HG02798 (cell line): ENCODE results near the gene TMEM14A.
"Not testable (repeated sequence)": the region's sequence is repeated elsewhere in the genome, so short reads cannot be mapped to it uniquely, and the experiment has no call there.

Experiments
- ATAC-seq: cut with Tn5 transposase; IDR thresholded peaks from one replicate; pipeline ENCODE4 v1.9.1; 2021; ENCODE audit warnings: mild to moderate bottlenecking; ENCODE audit not compliant: unreplicated experiment, poor library complexity

The TMEM14A gene

GRCh38 chr6:52691718-52692117 lies 20.8 kb downstream of the TMEM14A start:
- no peak for ATAC-seq

DNA sequence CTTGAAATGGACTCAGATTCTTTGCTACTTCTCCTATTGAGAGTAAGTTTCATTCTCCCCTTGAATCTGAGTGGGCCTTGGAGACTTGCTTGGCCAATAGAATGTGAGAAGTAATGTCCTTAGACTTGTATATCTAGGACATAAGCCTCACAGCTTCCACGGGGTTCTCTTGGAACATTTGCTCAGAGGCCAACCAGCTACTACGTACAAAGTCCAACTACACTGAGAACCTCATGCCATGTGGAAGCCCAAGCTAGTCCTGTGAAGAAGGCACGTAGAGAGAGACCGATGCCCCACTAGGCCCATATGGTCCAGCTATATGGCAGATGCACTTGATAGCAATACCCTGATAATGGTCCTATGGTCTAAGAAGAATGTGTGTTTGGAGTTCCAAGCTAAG lies 22.9 kb downstream of the TMEM14A start:
- no peak for ATAC-seq

DNA sequence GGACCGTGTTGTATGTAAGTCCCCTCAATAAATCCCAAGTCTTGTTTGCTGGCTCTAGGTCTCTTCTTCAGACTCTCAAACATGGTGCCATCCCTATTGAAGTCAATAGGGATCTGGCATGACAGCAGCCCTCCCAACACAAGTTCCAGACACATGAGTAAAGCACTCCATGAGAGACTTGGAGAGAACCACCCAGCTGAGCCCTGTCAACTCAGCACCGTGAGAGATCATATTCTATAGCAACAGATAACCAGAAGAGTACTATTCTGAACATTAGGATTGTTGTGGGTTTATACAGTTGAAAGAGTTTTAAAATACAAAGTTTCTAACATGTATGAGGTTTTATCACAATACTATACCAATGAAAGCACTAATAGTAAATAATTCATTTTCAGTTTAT lies 23.5 kb downstream of the TMEM14A start:
- no peak for ATAC-seq

DNA sequence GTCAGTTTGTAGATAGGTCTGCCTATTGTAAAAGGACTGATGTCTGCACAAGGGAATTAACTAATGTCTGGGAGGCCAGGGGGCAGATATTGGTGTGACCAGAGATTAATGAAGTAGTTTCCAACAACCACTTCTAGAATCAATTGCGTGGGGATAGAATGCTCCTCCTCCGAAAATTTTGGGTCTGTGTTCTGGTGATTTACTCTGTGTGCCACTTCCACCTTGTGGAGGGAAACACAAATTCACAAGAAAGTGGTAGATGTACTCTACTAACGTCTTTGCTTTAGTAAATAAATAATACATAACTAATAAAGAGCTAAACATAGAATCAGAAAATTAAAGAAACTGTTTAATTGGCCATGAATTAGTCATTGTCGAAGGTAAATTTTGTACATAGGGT lies 25.5 kb downstream of the TMEM14A start:
- no peak for ATAC-seq

DNA sequence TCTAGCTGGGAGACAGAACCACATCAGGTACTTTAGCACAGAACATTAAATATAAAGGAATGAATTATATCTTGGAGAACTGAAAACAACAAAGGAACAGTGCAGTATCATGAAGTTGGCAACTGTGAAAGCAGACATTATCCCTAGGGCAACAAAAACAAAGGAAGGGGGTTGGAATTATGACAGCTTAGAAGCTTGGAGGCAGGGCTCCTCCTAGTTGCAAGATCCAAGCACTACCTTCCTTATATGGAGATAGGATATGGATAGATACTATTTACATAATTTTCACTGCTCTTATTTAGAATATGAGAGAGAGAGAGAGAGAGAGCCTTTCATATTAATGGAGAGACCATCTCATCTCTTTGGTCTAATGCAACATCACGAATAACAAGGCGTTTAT lies 27.0 kb downstream of the TMEM14A start:
- no peak for ATAC-seq

GRCh38 chr6:52704060-52704459 lies 33.1 kb downstream of the TMEM14A start:
- ATAC-seq = no peak

DNA sequence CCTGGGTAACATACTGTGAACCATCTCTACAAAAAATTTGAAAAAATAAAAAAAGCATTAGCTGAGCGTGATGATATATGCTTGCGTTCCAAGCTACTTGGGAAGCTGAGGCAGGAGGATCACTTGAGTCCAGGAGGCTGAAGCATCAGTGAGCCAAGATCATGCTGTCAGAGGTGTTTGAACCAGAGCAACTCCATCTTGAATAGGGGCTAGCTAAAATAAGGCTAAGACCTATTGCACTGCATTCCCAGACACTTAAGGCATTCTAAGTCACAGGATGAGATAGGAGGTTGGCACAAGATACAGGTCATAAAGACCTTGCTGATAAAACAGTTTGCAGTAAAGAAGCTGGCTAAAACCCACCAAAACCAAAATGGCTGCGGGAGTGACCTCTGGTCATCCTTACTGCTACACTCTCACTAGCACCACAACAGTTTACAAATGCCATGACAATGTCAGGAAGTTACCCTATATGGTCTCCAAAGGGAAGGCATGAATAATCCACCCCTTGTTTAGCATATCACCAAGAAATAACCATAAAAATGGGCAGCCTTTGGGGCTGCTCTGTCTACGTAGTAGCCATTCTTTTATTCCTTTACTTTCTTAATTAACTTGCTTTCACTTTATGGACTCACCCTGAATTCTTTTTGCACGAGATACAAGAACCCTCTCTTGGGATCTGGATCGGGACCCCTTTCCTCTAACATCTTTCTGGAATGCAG lies 34.0 kb downstream of the TMEM14A start:
- not testable (repeated sequence) for ATAC-seq

GRCh38 chr6:52706001-52706400 lies 35.1 kb downstream of the TMEM14A start:
- ATAC-seq = no peak

DNA sequence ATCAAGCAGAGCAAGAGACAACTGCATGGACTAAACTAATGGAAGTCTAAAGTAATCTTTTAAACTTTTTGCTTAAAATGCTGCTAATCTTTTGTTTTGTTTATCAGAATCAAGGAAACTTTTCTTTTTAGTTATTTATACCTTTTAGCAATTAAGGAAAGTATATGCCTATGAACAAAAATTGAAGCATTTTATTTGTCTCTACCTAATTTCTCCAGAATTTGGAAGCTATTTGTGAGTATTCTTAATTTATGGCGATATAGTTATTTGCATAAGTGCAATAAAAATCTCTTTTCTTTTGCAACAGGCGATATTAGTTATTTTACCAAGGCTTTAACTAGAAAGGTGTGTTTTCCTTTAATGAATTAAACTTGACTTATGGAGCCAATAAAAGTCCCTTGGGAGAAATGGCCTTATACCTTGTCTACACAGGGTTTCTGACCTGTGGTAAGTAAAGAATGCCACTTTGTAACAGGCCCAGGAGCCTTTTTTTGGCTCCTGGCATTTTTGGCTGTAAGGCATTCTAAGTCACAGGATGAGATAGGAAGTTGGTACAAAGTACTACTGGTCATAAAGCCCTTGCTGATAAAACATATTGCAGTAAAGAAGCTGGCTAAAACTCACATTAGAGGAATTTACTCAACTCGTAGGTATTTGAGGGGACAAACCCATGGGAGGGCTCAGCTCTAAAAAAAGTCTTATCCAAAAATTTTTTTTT lies 37.2 kb downstream of the TMEM14A start:
- ATAC-seq = no peak

- no peak for ATAC-seq
These were observed 41.2 kb downstream of the TMEM14A start for GRCh38 chr6:52712136-52712535.

- ATAC-seq = not testable (repeated sequence)
These were observed 43.8 kb downstream of the TMEM14A start for GRCh38 chr6:52714761-52715160.

- ATAC-seq = no peak
These were observed 47.6 kb downstream of the TMEM14A start for GRCh38 chr6:52718550-52718949.

DNA sequence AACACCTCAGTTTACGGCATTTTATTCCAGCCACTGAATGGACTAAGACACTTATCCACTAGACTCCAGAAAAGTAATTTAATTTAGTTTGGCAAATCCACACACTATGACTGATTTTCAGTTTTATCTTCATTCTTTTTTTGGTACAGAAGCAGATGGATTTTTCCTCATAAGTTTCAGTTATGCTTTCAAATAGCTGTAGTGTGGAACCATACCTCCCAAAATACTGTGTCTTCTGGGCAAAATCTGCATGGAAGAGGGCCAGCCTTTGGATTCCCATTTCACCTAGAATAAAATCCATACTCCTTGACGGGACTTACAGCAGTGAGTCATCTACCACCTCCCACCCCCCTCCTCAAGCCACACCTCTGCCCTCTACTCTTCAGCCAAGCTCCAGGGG lies 49.4 kb downstream of the TMEM14A start:
- no peak for ATAC-seq

DNA sequence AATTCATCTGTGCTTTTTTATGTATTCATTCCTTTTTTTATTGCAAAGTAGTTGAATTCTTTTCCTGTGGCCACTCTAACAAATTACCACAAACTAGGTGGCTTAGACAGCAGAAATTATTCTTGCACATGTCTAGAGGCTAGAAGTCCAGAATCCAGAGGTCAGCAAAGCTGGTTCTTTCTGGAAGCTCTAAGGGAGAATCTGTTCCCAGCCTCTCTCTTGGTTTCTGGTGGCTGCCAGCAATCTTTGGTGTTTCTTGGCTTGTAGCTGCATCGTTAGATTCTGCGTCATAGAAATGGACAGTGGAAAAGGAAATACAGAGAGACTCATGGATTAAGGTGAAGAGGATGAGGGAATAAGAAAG lies 53.1 kb downstream of the TMEM14A start:
- no peak for ATAC-seq

- peak; percentile 99 for ATAC-seq
These were observed 53.7 kb downstream of the TMEM14A start for GRCh38 chr6:52724406-52725121.

- no peak for ATAC-seq
These were observed 54.2 kb downstream of the TMEM14A start for GRCh38 chr6:52725143-52725534.

DNA sequence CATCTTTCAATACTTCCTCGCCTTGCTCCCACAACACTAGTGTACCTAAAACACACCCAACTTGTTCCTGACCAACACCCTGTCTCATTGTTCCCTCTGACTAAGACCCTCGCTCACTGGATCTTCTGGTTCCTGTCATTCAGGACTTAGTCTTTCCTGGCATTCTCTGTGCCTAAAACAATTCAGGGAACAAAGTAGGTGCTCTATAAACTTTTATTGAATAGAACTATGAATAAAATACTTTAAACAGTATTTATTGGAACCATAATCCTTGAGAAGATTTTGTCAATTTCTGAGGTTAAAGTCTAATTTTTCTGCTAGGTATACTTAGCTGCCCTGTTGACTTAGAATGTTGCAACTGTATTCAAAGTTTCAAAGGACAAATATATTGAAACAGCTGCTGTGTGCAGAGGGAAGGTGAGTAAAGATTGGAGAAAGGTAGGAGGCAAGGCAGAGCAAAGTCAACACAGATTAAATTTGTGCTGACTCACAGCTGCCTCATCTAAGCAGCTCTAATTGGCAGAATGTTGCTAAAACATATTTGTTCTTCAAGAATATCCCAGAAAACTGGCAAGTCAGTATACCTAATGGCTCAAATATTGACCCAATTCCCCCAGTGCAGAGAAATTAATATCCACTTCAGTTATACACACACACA lies 54.8 kb downstream of the TMEM14A start:
- ATAC-seq = no peak

DNA sequence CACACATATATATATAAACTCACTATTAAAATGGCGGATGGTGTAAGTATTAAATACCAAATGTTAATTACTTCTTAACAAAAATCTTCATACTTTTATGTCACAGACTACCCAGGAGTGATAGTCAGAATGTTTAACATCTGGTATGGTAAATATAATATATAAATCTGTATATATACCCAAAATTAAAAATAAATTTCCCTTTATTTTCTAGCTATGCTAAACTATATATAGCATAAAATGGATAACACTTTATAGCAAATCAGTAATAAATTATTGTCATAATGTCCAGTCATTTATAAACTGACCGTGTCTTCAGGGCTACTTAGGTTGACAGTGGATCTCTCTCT lies 55.3 kb downstream of the TMEM14A start:
- no peak for ATAC-seq

DNA sequence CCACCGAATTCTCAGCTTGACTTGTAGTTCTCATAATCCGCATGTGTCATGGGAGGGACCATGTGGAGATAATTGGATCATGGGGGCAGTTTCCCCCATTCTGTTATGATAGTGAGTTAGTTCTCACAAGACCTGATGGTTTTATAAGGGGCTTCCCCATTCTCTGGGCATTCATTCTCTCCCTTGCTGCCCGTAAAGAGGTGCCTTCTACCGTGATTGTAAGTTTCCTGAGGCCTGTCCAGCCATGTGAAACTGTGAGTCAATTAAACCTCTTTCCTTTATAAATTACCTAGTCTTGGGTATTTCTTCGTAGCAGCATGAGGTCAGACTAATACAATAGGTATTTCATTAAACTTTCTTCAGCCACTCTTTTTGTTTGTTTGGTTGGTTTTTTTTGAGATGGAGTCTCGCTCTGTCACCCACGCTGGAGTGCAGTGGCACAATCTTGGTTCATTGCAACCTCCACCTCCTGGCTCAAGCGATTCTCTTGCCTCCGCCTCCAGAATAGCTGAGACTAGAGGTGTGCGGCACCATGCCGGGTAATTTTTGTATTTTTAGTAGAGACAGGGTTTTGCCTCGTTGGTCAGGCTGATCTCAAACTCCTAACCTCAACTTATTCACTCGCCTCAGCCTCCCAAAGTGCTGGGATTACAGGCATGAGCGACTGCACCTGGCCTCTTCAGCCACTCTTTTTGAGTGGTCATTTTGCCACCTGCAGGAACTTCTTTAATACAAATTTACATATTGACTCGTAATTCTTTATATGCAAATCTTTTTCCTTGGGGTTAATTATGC lies 56.0 kb downstream of the TMEM14A start:
- ATAC-seq = no peak

DNA sequence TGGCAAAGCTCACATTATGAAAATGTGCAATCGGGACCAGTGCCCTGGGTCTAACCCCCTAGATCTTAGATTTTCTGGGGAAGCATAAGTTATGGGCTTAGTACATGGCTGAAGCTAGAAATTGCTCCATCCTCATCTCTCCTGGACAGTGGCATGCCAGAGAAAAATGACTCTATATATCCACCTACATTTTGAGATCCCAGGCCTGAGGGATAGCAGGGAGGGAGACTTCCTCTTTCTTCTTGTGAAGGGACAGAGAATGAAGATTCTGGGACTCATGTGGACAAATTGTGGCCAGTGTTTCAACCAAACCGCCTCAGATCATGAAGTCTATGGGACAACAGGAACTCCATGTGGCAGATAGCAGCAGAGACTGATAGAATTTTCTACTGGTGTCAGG lies 57.0 kb downstream of the TMEM14A start:
- ATAC-seq = no peak
